GM13977 (cell line): ENCODE results near the gene MAP3K8.

ENCODE experiments used
- DNase-seq: peaks from one replicate; pipeline ENCODE4 v3.0.0; 2012; ENCODE audit warnings: low spot score
- CTCF ChIP-seq: IDR thresholded peaks from 2 replicates; pipeline ENCODE4 v1.5.1; 2012; ENCODE audit warnings: mild to moderate bottlenecking, control low read depth; ENCODE audit not compliant: insufficient read depth; ENCODE audit errors: extremely low read depth, missing control alignments
- in situ Hi-C: fragments of 300-500 bp; cut with MboI; formaldehyde crosslinking; loops from one replicate; pipeline ENCODE4 v1.12.0; 2022; ENCODE audit warnings: low sequenced_read_pairs, low pct_unique_long_range_greater_than_20kb, mixed read lengths, inconsistent platforms; ENCODE audit not compliant: unreplicated experiment

The MAP3K8 gene

DNA sequence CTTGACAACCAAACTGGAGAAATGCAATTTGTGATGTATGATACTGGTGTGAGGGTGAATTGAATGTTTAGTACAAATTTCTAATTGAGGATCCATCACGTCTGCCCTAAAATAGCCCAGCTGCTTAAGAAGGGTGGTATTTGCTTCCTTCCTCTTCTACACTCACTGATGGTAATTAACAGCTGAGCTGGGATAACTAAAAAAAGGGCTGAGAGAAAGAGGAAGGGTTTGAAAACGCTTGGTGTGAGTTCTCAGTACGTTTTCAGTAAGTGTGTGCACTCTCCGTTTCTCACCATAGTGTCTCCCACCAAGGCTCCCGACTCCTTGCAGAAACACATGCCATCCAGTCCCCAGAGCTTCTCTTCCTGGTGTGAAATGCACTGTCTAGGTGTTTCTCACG lies 54.3 kb downstream of the MAP3K8 start:
- in situ Hi-C loops: no loop called here
- TF ChIP-seq CTCF: no peak
- DNase-seq: no peak

GRCh38 chr10:30489346-30489745 lies 55.4 kb downstream of the MAP3K8 start:
- in situ Hi-C loops: no loop called here
- TF ChIP-seq CTCF: no peak
- no peak for DNase-seq

DNA sequence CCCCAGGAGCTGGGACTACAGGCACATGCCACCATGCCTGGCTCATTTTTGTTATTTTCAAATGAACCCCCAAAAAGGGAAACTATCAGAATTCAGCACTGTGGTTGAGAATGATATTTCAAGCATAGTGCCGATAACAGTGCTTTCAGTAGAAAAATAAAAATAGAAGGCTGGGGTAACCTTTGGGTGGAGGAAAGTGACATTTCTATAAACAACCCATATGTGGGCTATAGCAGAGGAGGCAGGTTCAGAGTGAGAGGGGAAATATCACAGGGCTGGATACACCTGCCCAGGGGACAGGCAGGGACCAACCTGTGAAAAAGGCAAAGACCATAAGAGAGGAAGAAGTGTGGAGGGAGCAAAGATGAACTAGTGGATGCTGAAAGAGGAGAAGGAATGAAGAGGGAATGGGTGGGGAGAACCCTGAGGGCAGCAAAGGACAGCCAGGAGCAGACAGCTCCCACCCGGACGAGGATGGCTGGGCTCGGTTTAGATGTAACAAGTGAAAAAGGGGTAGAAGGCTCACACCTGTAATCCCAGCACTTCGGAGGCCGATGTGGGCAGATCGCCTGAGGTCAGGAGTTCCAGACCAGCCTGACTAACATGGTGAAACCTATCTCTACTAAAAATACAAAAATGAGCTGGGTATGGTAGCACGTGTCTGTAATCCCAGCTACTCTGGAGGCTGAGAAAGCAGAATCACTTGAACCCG lies 56.5 kb downstream of the MAP3K8 start:
- no peak for DNase-seq
- no peak for TF ChIP-seq CTCF
- in situ Hi-C loops: no loop called here

DNA sequence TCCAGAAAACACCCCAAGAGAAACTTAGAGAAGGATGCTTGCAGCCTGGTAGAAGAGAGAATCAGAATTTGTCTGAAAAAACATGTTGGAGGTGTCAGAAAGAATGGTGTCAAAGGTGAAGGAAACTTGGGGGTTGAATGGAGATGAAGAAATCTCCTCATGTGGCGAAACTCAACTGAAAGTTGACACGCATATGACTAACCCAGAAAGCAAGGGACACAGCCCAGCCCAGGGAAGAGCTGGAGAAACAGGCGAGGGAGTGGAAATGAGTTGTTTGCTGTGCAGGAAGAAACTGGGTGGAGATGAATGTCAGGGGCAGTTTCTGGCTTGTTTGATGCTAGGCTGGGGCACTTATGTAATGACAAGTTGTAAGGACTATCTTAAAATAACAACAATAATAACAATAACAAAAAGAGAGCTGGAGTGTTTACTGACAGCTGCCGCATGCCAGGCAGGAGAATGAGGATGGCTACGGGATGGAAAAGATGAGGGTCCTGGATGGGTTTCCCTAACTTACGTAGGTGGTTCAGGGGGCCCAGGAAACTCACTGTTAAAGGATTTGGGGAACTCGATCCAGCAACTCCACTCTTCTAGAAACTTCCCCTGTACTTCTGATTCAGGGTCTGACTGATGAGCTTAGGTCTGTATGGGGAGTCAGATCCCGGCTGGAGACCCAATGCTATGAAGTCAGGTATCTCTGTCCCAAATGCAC lies 57.4 kb downstream of the MAP3K8 start:
- no peak for DNase-seq
- in situ Hi-C loops: no loop called here

GRCh38 chr10:30491916-30492515 lies 58.0 kb downstream of the MAP3K8 start:
- TF ChIP-seq CTCF: no peak
- DNase-seq: no peak
- in situ Hi-C loops: no loop called here

More for the DNA sequence above, 57.4 kb downstream of the MAP3K8 start:
- TF ChIP-seq CTCF: no peak

GRCh38 chr10:30493609-30494530 lies 59.9 kb downstream of the MAP3K8 start:
- peak; percentile 38 for DNase-seq
- TF ChIP-seq CTCF: peak; percentile 35
- in situ Hi-C loops: no loop called here
